GM18870 (cell line): Measurements from ENCODE around the gene IKZF5.

ENCODE experiments used
- ATAC-seq: cut with Tn5 transposase; IDR thresholded peaks from one replicate; pipeline ENCODE4 v1.9.1; 2021; ENCODE audit warnings: moderate library complexity; ENCODE audit not compliant: unreplicated experiment

Gene IKZF5

DNA sequence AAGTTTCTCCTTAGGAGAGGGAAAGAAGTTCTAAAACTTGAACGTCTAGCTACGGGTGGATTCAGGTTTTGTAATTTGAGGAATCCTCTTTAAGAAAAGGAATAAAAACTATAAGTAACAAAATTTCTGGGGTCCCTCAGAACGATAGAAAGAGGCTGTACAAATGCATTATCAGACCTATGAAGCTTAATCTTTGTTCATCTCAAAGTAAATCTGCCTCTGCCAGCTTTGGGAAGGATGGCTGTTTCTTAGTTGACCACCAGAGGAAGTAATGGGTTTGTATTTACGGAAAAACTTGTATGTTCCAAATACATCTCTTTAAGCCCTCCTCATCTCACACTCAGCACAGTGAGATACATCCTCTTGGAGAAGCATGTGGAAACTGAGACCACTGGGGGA lies 27.5 kb downstream of the IKZF5 start:
- ATAC-seq: no peak

DNA sequence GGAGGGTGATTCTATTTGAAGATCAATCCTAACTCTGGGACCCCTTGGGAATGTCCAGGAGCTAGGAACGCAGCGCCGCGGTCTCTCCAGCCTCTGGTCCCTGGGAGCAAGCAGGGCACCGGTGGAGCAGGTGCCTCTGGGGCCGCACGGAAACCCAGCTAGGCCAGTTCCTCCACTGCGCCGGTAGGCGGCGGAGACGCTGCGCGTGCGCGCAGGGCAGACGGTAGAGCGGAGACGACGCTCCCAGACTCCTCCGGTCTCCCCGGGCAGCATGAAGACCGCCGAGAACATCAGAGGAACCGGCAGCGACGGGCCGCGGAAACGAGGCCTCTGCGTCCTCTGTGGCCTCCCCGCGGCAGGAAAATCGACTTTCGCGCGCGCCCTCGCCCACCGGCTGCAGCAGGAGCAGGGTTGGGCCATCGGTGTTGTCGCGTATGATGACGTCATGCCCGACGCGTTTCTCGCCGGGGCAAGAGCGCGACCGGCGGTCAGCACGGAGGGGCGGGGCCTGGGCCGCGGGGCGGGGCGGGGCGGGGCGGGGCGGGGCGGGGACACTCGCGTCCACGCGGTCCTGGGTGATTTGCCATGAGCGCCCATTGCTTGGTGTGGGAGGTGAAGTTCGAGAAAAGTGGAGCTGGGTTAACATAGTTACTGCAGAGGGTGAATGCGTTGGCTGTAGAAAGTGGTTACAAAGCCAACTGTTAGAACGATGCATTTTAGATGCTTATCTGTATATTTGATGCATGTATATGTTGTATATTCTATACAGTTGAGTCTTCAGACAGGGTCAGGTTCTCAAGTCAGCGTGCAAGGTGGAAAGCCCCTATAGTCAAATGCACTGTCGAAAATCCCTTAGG lies 28.2 kb downstream of the IKZF5 start, which contains the start of gene PSTK:
TSS of gene PSTK (plus strand) at position 193 of the 857 bp plus-strand sequence. CDS start at position 272, 79 bp downstream.
- peak; percentile 72 for ATAC-seq

DNA sequence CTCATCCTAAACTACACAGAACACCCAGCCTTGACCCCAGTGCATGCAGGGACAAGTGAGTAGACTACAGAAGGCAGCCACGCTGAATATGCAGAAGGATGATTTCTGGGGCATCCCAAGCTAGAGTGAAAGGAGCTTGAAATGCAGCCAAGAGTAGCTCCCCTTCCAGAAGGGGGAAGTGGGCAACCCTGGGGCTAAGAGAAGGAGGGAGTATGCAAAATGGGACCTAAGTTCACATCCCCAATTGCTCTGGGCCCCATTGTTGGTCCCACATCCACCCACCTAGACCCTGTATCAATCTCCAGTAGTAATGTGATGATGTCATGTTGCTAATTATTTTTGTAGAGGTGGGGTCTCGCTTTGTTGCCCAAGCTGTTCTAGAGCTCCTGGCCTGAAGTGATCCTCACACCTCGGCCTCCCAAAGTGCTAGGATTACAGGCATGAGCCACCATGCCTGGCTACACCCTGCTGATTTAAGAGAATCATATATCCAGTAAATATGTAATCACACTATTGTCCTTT lies 34.0 kb downstream of the IKZF5 start:
- ATAC-seq: no peak

DNA sequence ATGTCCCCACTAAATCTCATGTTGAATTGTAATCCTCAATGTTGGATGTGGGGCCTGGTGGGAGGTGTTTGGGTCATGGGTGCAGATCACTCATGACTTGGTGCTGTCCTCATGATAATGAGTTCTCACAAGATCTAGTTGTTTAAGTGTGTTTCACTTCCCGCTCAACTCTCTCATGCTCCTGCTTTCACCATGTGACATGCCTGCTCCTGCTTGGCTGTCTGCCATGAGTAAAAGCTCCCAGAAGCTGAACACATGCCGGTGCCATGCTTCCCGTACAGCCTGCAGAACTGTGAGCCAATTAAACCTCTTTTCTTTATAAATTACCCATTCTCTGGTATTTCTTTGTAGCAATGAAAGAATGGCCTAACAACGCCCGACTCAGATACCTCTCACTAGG lies 34.6 kb downstream of the IKZF5 start:
- no peak for ATAC-seq

DNA sequence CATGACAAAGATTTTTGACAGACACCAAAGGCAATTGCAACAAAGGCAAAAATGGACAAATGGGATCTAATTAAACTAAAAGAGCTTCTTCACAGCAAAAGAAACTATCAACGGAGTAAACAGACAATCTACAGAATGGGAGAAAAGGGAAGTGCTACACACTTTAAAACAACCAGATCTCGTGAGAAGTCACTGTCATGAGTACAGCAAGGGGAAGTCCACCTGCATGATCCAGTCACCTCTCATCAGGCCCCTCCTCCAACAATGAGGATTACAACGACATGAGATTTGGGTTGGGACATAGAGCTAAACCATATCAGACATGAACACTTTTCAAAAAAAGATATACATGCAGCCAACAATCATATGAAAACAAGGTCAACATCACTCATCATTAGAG lies 39.9 kb downstream of the IKZF5 start:
- ATAC-seq: no peak

DNA sequence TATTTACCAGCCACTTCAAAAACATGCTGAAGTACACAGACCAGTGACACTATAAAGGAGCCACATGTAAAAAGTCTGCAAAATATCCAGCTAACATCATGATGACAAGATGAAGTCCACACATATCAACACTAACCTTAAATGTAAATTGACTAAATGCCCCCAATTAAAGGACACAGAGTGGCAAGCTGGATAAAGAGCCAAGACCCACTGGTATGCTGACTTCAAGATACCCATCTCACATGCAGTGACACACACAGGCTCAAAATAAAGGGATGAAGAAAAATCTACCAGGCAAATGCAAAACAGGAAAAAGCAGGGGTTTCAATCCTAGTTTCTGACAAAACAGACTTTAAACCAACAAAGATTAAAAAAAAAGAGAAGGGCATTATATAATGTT lies 41.7 kb downstream of the IKZF5 start:
- no peak for ATAC-seq

DNA sequence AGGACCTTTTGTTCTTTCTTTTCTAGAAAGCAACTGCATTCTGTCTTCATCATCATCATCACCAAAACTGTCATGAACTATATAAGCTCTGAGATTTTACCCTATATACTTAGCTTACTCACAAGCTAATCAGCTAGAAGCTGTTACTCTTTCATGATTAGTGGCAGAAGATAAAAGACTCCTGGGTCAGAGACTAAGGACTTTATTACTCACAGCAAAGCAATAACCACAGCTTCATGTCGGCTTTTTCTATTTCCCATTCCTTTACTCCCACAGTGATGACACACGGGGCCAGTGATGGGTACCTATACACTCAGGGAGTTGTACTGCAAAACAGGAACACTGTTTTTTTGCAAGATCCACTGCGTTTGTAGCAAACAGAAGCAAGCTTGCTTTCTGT lies 46.2 kb downstream of the IKZF5 start:
- no peak for ATAC-seq

DNA sequence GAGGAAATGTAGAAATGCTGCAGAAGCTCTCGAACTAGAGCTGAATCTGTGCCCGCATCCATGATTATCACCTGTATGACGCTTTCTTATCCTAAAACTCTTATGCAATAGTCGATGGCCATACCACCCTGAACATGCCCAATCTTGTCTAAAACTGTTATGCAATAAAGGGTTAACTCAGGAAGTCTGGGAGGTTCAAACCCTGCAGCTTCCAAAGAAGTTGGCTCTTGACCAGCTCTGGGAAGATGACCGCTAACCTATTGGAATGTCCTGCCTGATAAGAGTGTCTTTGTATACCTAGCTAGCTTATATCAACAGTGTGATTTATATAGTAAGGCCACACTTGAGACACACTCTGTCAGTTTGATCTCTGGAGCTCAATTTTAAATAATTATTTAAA lies 51.1 kb downstream of the IKZF5 start:
- ATAC-seq: no peak

DNA sequence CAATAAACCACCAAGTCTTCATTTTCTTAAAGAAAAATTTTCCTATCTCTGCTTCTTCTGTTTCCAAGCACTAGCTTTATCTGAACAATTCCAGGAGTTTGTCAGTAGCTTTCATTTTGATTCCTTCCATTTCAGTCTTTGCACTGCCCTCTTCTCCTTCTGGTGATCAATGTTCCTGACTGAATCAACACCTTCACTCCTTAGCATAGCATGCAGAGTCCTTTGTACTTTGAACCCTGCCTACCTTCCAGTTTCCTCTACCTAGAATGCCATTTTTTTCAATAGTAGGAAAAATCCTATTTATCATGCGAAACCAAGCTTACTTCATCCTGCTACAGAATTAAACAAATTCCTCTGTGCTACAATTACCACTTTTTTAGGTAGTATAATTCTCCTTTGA lies 52.7 kb downstream of the IKZF5 start:
- no peak for ATAC-seq

DNA sequence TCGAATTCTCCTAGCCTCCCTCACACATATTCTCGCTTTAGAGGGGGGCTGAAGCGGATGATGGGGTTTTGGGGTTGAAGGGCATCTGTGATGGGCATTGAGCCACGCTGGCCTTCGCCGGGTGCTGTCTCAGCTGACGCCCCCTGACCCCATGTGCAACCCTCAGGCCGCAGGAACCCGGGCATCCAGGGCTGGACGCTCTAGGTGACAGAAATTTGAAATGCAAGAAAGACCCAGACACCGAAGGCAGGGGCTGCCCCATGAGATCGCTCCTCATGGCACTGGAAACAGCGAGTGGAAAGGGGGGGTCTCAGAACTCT lies 53.9 kb downstream of the IKZF5 start:
- ATAC-seq: no peak

DNA sequence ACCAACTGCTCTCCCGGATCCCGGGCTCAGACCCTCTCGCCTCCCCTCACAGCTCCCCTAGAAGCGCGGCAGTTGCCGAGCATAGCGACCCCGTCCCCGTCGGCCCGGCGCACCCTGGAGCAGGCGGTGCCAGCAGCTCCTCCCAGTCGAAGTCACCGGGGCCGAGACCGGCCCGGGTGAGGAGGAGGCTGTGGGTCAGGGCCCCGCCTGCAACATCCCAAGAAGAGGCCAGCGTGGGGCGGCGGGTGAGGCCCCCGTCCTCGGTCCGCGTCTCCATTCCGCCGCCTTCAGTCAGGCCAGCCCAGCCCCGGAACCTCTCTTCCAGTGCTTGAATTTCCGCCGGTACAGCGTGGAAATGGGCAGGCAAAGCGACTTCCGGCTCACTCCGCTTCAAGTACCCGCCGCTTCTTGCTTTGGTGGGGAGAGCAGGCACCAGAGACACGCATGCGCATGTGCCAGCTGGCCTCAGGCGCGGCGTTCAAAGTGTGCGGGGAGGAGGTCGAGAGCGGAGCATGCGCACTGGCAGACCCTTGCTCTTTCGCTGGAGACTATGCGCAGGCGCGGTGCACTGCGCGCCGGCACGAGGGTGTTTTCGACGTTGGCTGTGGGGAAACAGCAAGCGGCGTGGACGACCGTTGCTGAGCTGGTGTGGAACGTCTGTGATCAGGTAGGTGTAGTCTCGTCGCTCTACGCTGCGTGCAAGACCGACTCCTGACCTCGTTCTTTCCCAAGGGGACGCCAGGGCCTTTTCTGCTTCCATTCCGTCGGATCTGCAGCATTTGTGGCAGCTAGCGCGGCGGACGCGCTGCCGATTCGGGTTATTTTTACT lies 54.5 kb downstream of the IKZF5 start, which contains the start of gene C10orf88:
TSS of gene C10orf88 (minus strand) at position 326 of the 829 bp plus-strand sequence. CDS start at position 277, 49 bp downstream.
- ATAC-seq: peak; percentile 91

DNA sequence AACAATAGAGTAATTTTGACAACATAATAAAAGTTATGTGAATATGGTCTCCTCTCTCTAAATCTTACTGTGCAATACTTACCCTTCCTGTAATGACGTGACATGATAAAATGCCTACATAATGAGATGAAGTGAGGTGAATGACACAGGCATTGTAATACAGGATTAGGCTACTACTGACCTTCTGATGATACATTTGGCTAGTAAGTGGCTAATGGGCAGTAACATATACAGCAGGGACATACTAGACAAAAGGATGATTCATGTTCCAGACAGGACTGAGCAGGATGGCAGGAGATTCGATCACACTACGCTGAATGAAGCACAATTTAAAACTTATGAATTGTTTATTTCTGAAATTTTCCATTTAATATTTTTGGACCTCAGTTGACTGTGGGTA lies 59.3 kb downstream of the IKZF5 start:
- no peak for ATAC-seq
